Nephron progenitor cell (in vitro differentiated cells): ENCODE data around the gene SLC38A8.

Experiments used
- DNase-seq: peaks from one replicate; pipeline ENCODE4 v3.0.0; 2021
- H3K27ac Mint-ChIP-seq: 2 replicates; pipeline ENCODE4 v1.8.0; 2021; ENCODE audit warnings: mild to moderate bottlenecking, moderate library complexity, mixed read lengths
- H3K27me3 Mint-ChIP-seq: 2 replicates; pipeline ENCODE4 v1.8.0; 2021; ENCODE audit warnings: mild to moderate bottlenecking, low read depth, mixed read lengths; ENCODE audit not compliant: poor library complexity
- H3K36me3 Mint-ChIP-seq: 2 replicates; pipeline ENCODE4 v1.8.0; 2021; ENCODE audit warnings: low read depth, mixed read lengths
- H3K4me1 Mint-ChIP-seq: 2 replicates; pipeline ENCODE4 v1.8.0; 2021; ENCODE audit warnings: mixed read lengths
- H3K4me3 Mint-ChIP-seq: 2 replicates; pipeline ENCODE4 v1.8.0; 2021; ENCODE audit warnings: mild to moderate bottlenecking, moderate library complexity, mixed read lengths
- H3K9me3 Mint-ChIP-seq: 2 replicates; pipeline ENCODE4 v1.8.0; 2021; ENCODE audit warnings: mild to moderate bottlenecking, moderate library complexity, mixed read lengths
- TF ChIP-seq, protein P1 (sequence below): fragments of 200-600 bp; sonication (generic); IDR thresholded peaks from 2 replicates; pipeline ENCODE4 v1.5.0; 2021; ENCODE audit warnings: antibody characterized with exemption

The SLC38A8 gene

GRCh38 chr16:84056933-84057332, 14.3 kb upstream of the SLC38A8 start:
- Mint-ChIP-seq H3K9me3 (no peaks in the 10 kb centered on the region), H3K4me1 (peaks cover 34% of the 10 kb centered on the region), H3K4me3 (no peak overlapping the region), H3K36me3 (peaks cover 83% of the 10 kb centered on the region), H3K27me3 (no peaks in the 10 kb centered on the region), H3K27ac (no peak overlapping the region)
- no peak for DNase-seq
- TF ChIP-seq, protein P1, sequence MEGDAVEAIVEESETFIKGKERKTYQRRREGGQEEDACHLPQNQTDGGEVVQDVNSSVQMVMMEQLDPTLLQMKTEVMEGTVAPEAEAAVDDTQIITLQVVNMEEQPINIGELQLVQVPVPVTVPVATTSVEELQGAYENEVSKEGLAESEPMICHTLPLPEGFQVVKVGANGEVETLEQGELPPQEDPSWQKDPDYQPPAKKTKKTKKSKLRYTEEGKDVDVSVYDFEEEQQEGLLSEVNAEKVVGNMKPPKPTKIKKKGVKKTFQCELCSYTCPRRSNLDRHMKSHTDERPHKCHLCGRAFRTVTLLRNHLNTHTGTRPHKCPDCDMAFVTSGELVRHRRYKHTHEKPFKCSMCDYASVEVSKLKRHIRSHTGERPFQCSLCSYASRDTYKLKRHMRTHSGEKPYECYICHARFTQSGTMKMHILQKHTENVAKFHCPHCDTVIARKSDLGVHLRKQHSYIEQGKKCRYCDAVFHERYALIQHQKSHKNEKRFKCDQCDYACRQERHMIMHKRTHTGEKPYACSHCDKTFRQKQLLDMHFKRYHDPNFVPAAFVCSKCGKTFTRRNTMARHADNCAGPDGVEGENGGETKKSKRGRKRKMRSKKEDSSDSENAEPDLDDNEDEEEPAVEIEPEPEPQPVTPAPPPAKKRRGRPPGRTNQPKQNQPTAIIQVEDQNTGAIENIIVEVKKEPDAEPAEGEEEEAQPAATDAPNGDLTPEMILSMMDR, result no peak

GRCh38 chr16:84055801-84056634, 13.4 kb upstream of the SLC38A8 start:
- H3K4me3 Mint-ChIP-seq, result no peak overlapping the region
- peaks cover 34% of the 10 kb centered on the region for H3K4me1 Mint-ChIP-seq
- no peaks in the 10 kb centered on the region for H3K9me3 Mint-ChIP-seq
- H3K27me3 Mint-ChIP-seq, result no peaks in the 10 kb centered on the region
- TF ChIP-seq, protein P1, result no peak
- no peak for DNase-seq
- H3K36me3 Mint-ChIP-seq, result peaks cover 75% of the 10 kb centered on the region
- no peak overlapping the region for H3K27ac Mint-ChIP-seq

DNA sequence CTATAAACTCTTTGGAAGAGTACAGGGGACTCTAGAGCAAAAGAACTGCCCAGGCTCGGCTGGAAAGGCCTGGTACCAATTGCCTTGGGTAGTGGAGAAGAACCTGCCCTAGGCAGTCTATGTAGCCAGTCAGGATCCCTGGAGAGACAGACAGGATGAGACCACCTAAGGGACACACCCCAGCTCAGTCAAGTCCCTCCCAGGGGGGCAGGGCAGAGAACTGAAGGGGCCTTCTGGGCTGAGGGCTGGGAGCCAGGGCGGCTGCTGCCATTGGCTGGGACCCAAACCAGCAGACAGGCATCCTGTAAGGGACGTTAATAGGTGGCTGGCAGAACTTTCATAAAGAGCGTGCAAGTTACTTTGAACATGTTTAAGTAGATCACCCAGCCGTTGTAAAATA, 12.8 kb upstream of the SLC38A8 start:
- Mint-ChIP-seq H3K27me3 (no peaks in the 10 kb centered on the region), H3K4me3 (no peak overlapping the region), H3K36me3 (peaks cover 75% of the 10 kb centered on the region), H3K4me1 (peaks cover 34% of the 10 kb centered on the region), H3K27ac (no peak overlapping the region), H3K9me3 (no peaks in the 10 kb centered on the region)
- DNase-seq, result no peak
- TF ChIP-seq, protein P1, result no peak

DNA sequence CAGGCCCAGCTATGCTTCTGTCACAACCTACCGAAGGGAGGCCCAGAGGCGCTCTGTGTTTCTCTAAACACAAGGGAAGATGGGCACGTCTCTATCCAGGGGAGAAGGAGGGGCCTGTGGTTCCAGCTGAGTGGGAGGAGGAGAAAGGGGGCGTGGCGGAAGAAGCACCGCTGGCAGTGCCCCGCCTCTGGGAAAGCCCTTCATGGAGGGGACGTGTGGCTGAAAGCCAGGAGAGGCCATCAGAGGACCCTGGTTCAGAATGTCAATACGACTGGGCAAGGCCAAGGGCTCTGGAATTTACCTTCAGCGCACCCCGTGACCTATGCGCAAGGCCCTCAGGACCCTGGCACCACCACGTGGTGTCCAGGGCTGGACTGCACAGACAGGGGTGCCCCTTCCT, 12.3 kb upstream of the SLC38A8 start:
- peaks cover 72% of the 10 kb centered on the region for H3K36me3 Mint-ChIP-seq
- H3K4me3 Mint-ChIP-seq, result no peak overlapping the region
- H3K27ac Mint-ChIP-seq, result no peak overlapping the region
- no peaks in the 10 kb centered on the region for H3K9me3 Mint-ChIP-seq
- peak; percentile 56 for DNase-seq
- H3K27me3 Mint-ChIP-seq, result no peaks in the 10 kb centered on the region
- peaks cover 34% of the 10 kb centered on the region for H3K4me1 Mint-ChIP-seq
- TF ChIP-seq, protein P1, result no peak

DNA sequence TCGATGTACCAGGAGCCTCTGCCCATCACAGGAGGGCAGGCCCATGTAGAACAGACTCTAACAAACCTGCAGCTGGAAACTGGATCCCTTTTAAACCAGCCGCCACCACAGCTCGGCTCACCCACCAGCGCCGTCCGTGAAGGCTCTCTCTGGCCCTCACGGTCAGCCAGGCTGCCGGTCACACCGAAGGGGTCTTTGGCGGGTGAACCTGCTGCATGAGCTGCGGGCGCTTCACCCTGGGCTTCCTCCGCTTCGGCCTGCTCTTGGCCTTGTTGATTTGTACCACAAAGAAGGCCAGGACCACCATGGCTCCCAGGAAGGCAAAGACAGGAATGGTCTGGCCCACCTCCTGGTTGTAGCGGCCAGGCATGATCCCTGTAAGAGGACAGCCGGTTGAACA, 11.7 kb upstream of the SLC38A8 start:
- no peaks in the 10 kb centered on the region for H3K27me3 Mint-ChIP-seq
- no peaks in the 10 kb centered on the region for H3K9me3 Mint-ChIP-seq
- peaks cover 34% of the 10 kb centered on the region for H3K4me1 Mint-ChIP-seq
- no peak overlapping the region for H3K4me3 Mint-ChIP-seq
- DNase-seq, result no peak
- TF ChIP-seq, protein P1, result no peak
- H3K27ac Mint-ChIP-seq, result no peak overlapping the region
- H3K36me3 Mint-ChIP-seq, result peaks cover 65% of the 10 kb centered on the region

DNA sequence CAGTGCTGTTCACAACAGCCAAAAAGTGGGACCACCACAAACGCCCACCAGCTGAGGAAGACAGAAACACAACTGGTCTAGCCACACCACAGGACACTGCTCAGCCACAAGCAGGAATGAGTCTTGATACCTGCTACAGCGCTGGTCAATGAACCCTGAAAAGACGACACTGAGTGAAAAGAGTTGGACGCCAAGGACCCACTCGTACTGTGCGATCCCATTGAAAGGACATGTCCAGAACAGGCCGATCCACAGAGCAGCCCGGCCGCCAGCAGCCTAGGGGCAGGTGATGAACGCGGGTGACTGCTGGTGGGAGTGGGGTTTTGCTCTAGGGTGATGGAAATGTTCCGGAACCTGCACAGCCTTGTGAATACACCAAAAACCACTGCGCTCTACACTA, 10.6 kb upstream of the SLC38A8 start:
- no peaks in the 10 kb centered on the region for H3K27me3 Mint-ChIP-seq
- TF ChIP-seq, protein P1, result no peak
- no peak overlapping the region for H3K4me3 Mint-ChIP-seq
- H3K36me3 Mint-ChIP-seq, result peaks cover 58% of the 10 kb centered on the region
- no peaks in the 10 kb centered on the region for H3K9me3 Mint-ChIP-seq
- peaks cover 34% of the 10 kb centered on the region for H3K4me1 Mint-ChIP-seq
- DNase-seq, result no peak
- H3K27ac Mint-ChIP-seq, result no peak overlapping the region
